SK-N-SH (cell line): ENCODE data around the gene PRKCB. TPM values are rescaled to one million over a fixed set of nuclear protein-coding genes. Genes with fewer than 3 reads are reported as not detected.

Experiments
- CTCF ChIA-PET: fragments of 300-600, 350-600 bp; formaldehyde crosslinking; extraction: SDS; loops from one replicate; lab custom pipeline; 2021; lab: Yijun Ruan, JAX
- POLR2A ChIA-PET: fragments of 350-600 bp; sonication (Branson Sonifier 250); formaldehyde crosslinking; extraction: SDS; loops from one replicate; lab custom pipeline; 2020; ENCODE audit warnings: antibody characterized with exemption, inconsistent platforms; lab: Yijun Ruan, JAX
- DNase-seq: peaks from one replicate; pipeline ENCODE4 v3.0.0; 2012
- H2AFZ ChIP-seq: fragments of 200-600 bp; sonication (generic); 2 replicates; pipeline ENCODE4 v1.8.1; 2016; ENCODE audit warnings: antibody characterized with exemption, mild to moderate bottlenecking, low read depth
- H3F3A ChIP-seq: fragments of 200-600 bp; sonication (generic); replicated peaks from 2 replicates; pipeline ENCODE3; 2016; ENCODE audit warnings: antibody characterized with exemption, mild to moderate bottlenecking; ENCODE audit not compliant: insufficient read depth
- H3K27ac ChIP-seq, 2 experiments: fragments of 200-500 bp in 1 of 2; fragments of 200-600 bp in 1 of 2; sonication (Bioruptor generic) in 1 of 2; sonication (generic), shearing (Covaris generic) in 1 of 2; 2 replicates each; pipeline versions ENCODE4 v1.5.1 to v1.6.1; 2014 to 2016; ENCODE audit warnings: low read depth in 2 of 2, inconsistent platforms in 1 of 2, low read length in 1 of 2, mild to moderate bottlenecking in 1 of 2, mixed read lengths in 1 of 2
- H3K27me3 ChIP-seq: fragments of 200-600 bp; sonication (generic), shearing (Covaris generic); 2 replicates; pipeline ENCODE4 v1.6.1; 2016; ENCODE audit warnings: mixed run types; ENCODE audit not compliant: insufficient read depth
- H3K36me3 ChIP-seq, 2 experiments: fragments of 200-500 bp in 1 of 2; fragments of 200-600 bp in 1 of 2; sonication (Bioruptor generic) in 1 of 2; sonication (generic) in 1 of 2; replicated peaks in 1 of 2; 2 replicates each; pipeline versions ENCODE3 to v1.5.1; 2014 to 2016; ENCODE audit warnings: low read length in 1 of 2, mild to moderate bottlenecking in 1 of 2; ENCODE audit not compliant: insufficient read depth in 2 of 2, control insufficient read depth in 1 of 2
- H3K4me1 ChIP-seq, 2 experiments: fragments of 200-500 bp in 1 of 2; fragments of 200-600 bp in 1 of 2; sonication (Bioruptor generic) in 1 of 2; sonication (generic), shearing (Covaris generic) in 1 of 2; 2 replicates each; pipeline versions ENCODE4 v1.5.1 to v1.6.1; 2014 to 2016; ENCODE audit warnings: low read depth in 1 of 2, low read length in 1 of 2, mixed run types in 1 of 2; ENCODE audit not compliant: insufficient read depth in 2 of 2, control insufficient read depth in 1 of 2
- H3K4me2 ChIP-seq: fragments of 200-600 bp; sonication (generic), shearing (Covaris generic); 2 replicates; pipeline ENCODE4 v1.6.1; 2017; ENCODE audit warnings: mixed run types
- H3K4me3 ChIP-seq, 2 experiments: fragments of 200-500 bp in 1 of 2; fragments of 200-600 bp in 1 of 2; sonication (Bioruptor generic) in 1 of 2; sonication (generic), shearing (Covaris generic) in 1 of 2; 2 replicates each; pipeline versions ENCODE4 v1.5.1 to v1.8.1; 2014 to 2016; ENCODE audit warnings: low read depth in 2 of 2, inconsistent platforms in 1 of 2, low read length in 1 of 2, mild to moderate bottlenecking in 1 of 2, mixed read lengths in 1 of 2, moderate library complexity in 1 of 2
- H3K79me2 ChIP-seq: fragments of 200-600 bp; sonication (generic); 2 replicates; pipeline ENCODE4 v1.8.1; 2017; ENCODE audit warnings: mild to moderate bottlenecking; ENCODE audit not compliant: insufficient read depth
- H3K9ac ChIP-seq: fragments of 200-600 bp; sonication (generic); 2 replicates; pipeline ENCODE4 v1.6.1; 2017; ENCODE audit warnings: mixed run types
- H3K9me2 ChIP-seq: fragments of 200-600 bp; sonication (generic); 2 replicates; pipeline ENCODE4 v1.6.1; 2017; ENCODE audit warnings: mixed run types
- H3K9me3 ChIP-seq: fragments of 200-600 bp; sonication (generic); 2 replicates; pipeline ENCODE4 v1.6.1; 2017; ENCODE audit warnings: mixed run types, mild to moderate bottlenecking, moderate library complexity
- H4K20me1 ChIP-seq: fragments of 200-600 bp; sonication (generic); 2 replicates; pipeline ENCODE4 v1.6.1; 2017; ENCODE audit warnings: mild to moderate bottlenecking, mixed run types; ENCODE audit not compliant: insufficient read depth
- EP300 ChIP-seq, 2 experiments: IDR thresholded peaks; 2 replicates each; pipeline versions ENCODE4 v1.4.0 to v1.6.1; 2012; ENCODE audit warnings: borderline replicate concordance in 1 of 2, low read depth in 1 of 2, low read length in 1 of 2
- FOSL2 ChIP-seq: IDR thresholded peaks from 2 replicates; pipeline ENCODE4 v1.4.0; 2012; ENCODE audit warnings: low read depth, mild to moderate bottlenecking, moderate library complexity, borderline replicate concordance
- GATA2 ChIP-seq: sonication (generic); formaldehyde crosslinking; IDR thresholded peaks from 2 replicates; pipeline ENCODE4 v1.5.0; 2020; ENCODE audit warnings: mild to moderate bottlenecking, missing genetic modification reagents
- JUND ChIP-seq: IDR thresholded peaks from 2 replicates; pipeline ENCODE4 v1.4.0; 2012
- NFIC ChIP-seq: IDR thresholded peaks from 2 replicates; pipeline ENCODE4 v1.4.0; 2012; ENCODE audit warnings: borderline replicate concordance
- RCOR1 ChIP-seq: fragments of 150-350 bp; IDR thresholded peaks from 2 replicates; pipeline ENCODE4 v1.6.1; 2017; ENCODE audit warnings: antibody characterized with exemption, low read length
- RXRA ChIP-seq: IDR thresholded peaks from 2 replicates; pipeline ENCODE4 v1.4.0; 2012; ENCODE audit warnings: low read depth, mild to moderate bottlenecking, borderline replicate concordance
- SIN3A ChIP-seq: IDR thresholded peaks from 2 replicates; pipeline ENCODE4 v1.6.1; 2012; ENCODE audit warnings: low read depth, mild to moderate bottlenecking, low read length, moderate library complexity, borderline replicate concordance
- TCF12 ChIP-seq: IDR thresholded peaks from 2 replicates; pipeline ENCODE4 v1.4.0; 2012
- TEAD4 ChIP-seq: IDR thresholded peaks from 2 replicates; pipeline ENCODE4 v1.4.0; 2012; ENCODE audit warnings: mild to moderate bottlenecking, borderline replicate concordance; ENCODE audit not compliant: insufficient read depth
- WGBS: methylation state at CpG from one replicate; pipeline ENCODE4 v1.1.6; 2017; ENCODE audit warnings: low lambda C conversion rate; 5-methylcytosine and 5-hydroxymethylcytosine counted together
- polyA plus RNA-seq, 3 experiments: library from polyadenylated mRNA; depleted of rRNA; stranded (reverse); fragments of >200 nt; gene quantifications; 2 replicates each; pipeline ENCODE4 v1.2.3, GENCODE V29; 2012
- TF ChIP-seq, protein P1 (sequence below): IDR thresholded peaks from 2 replicates; pipeline ENCODE4 v1.6.1; 2012; ENCODE audit warnings: mild to moderate bottlenecking, low read depth, low read length, moderate library complexity
- TF ChIP-seq, protein P2 (sequence below): fragments of 150-350 bp; IDR thresholded peaks from 2 replicates; pipeline ENCODE4 v1.6.1; 2017; ENCODE audit warnings: antibody characterized with exemption, low read length, low read depth, borderline replicate concordance
- TF ChIP-seq, protein P3 (sequence below): IDR thresholded peaks from 2 replicates; pipeline ENCODE4 v1.4.0; 2012; ENCODE audit warnings: low read depth, borderline replicate concordance

PRKCB gene
- polyA plus RNA-seq, 1 of the 3 experiments (the other 2 are of a cell fraction): 0.12 TPM

DNA sequence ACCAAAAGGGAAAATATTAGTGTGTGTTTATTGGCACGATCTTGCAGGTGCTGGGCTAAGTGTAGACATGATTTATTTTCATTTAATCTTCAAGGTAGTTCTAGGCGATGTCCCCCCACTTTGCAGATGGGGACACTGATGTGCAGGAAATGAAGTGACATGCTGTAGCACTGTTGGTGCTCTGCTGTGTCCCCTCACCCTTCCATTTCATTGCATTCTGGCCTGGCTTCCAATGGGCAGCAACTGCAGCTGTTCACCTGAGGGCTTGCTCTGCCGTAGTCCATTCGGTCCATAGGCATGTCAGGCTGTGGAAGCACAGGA, 123.9 kb downstream of the PRKCB start:
- DNase-seq: no peak
- ChIA-PET POLR2A (no interaction called here), CTCF (interaction anchor here (2.0 kb wide), 1 partner anchor 50 kb away, joined by 8 read pairs; no protein-coding TSS in a partner anchor)
- H3K9me2 ChIP-seq: no peaks in the 10 kb centered on the region
- H3K27me3 ChIP-seq: no peaks in the 10 kb centered on the region
- no peak overlapping the region for H3K4me2 ChIP-seq
- no peak overlapping the region for H3K9ac ChIP-seq
- no peaks in the 10 kb centered on the region; a peak in 1 of 4 replicates for H3K4me1 ChIP-seq
- no peaks in the 10 kb centered on the region for H3F3A ChIP-seq
- no peaks in the 10 kb centered on the region for H3K9me3 ChIP-seq
- H2AFZ ChIP-seq: no peak overlapping the region
- no peaks in the 10 kb centered on the region for H3K36me3 ChIP-seq
- H3K79me2 ChIP-seq: no peaks in the 10 kb centered on the region
- H3K4me3 ChIP-seq: no peak overlapping the region
- WGBS: 14% methylated on average over 4 of the region's 4 CpGs
- TF ChIP-seq TCF12: no peak
- no peak overlapping the region for H3K27ac ChIP-seq
- no peaks in the 10 kb centered on the region for H4K20me1 ChIP-seq

DNA sequence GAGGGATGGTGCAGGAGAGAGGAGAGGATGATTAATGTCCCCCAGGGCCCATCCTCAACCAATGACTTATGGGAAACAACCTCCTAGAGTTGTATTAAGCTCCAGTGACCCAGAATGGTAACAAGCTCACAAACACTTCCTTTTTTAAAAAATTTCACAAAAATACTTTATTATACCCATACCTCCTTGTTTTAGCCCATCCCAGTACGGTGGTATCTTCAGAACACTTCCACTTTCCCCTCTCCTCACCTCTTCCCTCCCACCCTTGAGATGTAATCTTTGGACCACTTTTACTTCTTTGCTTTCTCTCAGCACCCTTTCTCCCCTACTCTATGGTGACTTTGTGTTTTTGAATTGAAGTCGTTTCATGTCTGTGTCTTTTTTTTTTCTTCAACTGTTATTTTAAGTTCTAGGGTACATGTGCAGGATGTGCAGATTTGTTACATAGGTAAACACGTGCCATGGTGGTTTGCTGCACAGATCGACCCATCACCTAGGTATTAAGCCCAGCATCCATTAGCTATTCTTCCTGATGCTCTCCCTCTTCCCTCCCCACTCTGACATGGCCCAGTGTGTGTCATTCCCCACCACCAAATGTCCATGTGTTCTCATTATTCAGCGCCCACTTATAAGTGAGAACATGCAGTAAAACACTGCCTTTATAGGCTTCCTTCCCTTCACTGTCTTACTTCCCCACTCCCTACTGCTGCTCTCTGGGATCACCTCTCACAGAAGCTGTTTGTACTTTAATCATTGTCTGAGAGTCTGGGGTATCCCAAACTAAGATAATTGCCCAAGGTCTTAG, 124.5 kb downstream of the PRKCB start:
- WGBS: 8% methylated on average over 5 of the region's 5 CpGs
- no peak overlapping the region for H2AFZ ChIP-seq
- no peaks in the 10 kb centered on the region; a peak in 1 of 4 replicates for H3K4me1 ChIP-seq
- no peak overlapping the region for H3K9ac ChIP-seq
- DNase-seq: no peak
- ChIA-PET CTCF (interaction anchor here (2.0 kb wide), 1 partner anchor 50 kb away, joined by 8 read pairs; no protein-coding TSS in a partner anchor), POLR2A (no interaction called here)
- H3K36me3 ChIP-seq: no peaks in the 10 kb centered on the region
- H3K27ac ChIP-seq: no peak overlapping the region
- no peaks in the 10 kb centered on the region for H3K9me3 ChIP-seq
- no peaks in the 10 kb centered on the region for H3K79me2 ChIP-seq
- H3K4me2 ChIP-seq: no peak overlapping the region
- H3K27me3 ChIP-seq: no peaks in the 10 kb centered on the region
- H3K9me2 ChIP-seq: no peaks in the 10 kb centered on the region
- H3F3A ChIP-seq: no peaks in the 10 kb centered on the region
- H3K4me3 ChIP-seq: no peak overlapping the region
- H4K20me1 ChIP-seq: no peaks in the 10 kb centered on the region
- TF ChIP-seq RCOR1: no peak
- TF ChIP-seq, protein P1, sequence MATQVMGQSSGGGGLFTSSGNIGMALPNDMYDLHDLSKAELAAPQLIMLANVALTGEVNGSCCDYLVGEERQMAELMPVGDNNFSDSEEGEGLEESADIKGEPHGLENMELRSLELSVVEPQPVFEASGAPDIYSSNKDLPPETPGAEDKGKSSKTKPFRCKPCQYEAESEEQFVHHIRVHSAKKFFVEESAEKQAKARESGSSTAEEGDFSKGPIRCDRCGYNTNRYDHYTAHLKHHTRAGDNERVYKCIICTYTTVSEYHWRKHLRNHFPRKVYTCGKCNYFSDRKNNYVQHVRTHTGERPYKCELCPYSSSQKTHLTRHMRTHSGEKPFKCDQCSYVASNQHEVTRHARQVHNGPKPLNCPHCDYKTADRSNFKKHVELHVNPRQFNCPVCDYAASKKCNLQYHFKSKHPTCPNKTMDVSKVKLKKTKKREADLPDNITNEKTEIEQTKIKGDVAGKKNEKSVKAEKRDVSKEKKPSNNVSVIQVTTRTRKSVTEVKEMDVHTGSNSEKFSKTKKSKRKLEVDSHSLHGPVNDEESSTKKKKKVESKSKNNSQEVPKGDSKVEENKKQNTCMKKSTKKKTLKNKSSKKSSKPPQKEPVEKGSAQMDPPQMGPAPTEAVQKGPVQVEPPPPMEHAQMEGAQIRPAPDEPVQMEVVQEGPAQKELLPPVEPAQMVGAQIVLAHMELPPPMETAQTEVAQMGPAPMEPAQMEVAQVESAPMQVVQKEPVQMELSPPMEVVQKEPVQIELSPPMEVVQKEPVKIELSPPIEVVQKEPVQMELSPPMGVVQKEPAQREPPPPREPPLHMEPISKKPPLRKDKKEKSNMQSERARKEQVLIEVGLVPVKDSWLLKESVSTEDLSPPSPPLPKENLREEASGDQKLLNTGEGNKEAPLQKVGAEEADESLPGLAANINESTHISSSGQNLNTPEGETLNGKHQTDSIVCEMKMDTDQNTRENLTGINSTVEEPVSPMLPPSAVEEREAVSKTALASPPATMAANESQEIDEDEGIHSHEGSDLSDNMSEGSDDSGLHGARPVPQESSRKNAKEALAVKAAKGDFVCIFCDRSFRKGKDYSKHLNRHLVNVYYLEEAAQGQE: no peak
- TF ChIP-seq GATA2 (CRISPR knock-in tag): no peak
- no peak for TF ChIP-seq FOSL2
- no peak for TF ChIP-seq SIN3A
- TF ChIP-seq, protein P2, sequence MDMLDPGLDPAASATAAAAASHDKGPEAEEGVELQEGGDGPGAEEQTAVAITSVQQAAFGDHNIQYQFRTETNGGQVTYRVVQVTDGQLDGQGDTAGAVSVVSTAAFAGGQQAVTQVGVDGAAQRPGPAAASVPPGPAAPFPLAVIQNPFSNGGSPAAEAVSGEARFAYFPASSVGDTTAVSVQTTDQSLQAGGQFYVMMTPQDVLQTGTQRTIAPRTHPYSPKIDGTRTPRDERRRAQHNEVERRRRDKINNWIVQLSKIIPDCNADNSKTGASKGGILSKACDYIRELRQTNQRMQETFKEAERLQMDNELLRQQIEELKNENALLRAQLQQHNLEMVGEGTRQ: no peak
- no peak for TF ChIP-seq EP300 (IDR thresholded peaks at IDR 0.05; ENCODE audit: borderline replicate concordance in 1 of 2, low read depth in 1 of 2, low read length in 1 of 2)
- TF ChIP-seq, protein P3, sequence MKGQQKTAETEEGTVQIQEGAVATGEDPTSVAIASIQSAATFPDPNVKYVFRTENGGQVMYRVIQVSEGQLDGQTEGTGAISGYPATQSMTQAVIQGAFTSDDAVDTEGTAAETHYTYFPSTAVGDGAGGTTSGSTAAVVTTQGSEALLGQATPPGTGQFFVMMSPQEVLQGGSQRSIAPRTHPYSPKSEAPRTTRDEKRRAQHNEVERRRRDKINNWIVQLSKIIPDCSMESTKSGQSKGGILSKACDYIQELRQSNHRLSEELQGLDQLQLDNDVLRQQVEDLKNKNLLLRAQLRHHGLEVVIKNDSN: no peak
- TF ChIP-seq NFIC: no peak
- no peak for TF ChIP-seq TCF12
- TF ChIP-seq TEAD4: no peak
- TF ChIP-seq JUND: no peak
- TF ChIP-seq RXRA: no peak
